Activated naive CD8-positive, alpha-beta T cell (primary cell): ENCODE results near the gene SOD2.
"Not testable (repeated sequence)": the region's sequence is repeated elsewhere in the genome, so short reads cannot be mapped to it uniquely, and the experiment has no call there.

Experiments used
- H3K27ac Mint-ChIP-seq: one replicate; pipeline ENCODE4 v1.8.0; 2021; ENCODE audit warnings: mixed read lengths
- H3K27me3 Mint-ChIP-seq: one replicate; pipeline ENCODE4 v1.8.0; 2021; ENCODE audit warnings: mixed read lengths
- H3K36me3 Mint-ChIP-seq: one replicate; pipeline ENCODE4 v1.8.0; 2021; ENCODE audit warnings: mixed read lengths
- H3K4me1 Mint-ChIP-seq: one replicate; pipeline ENCODE4 v1.8.0; 2021; ENCODE audit warnings: low read depth, mixed read lengths
- H3K4me3 Mint-ChIP-seq: one replicate; pipeline ENCODE4 v1.8.0; 2021; ENCODE audit warnings: mild to moderate bottlenecking, mixed read lengths
- H3K9me3 Mint-ChIP-seq: one replicate; pipeline ENCODE4 v1.8.0; 2021; ENCODE audit warnings: low read depth, mixed read lengths

Gene SOD2

GRCh38 chr6:159680104-159680503, 12.9 kb downstream of the SOD2 start:
- Mint-ChIP-seq H3K36me3 (peaks cover 8% of the 10 kb centered on the region), H3K4me3 (peak overlapping the region; percentile 1), H3K4me1 (peaks cover 12% of the 10 kb centered on the region), H3K27ac (peak overlapping the region; percentile 83), H3K9me3 (no peaks in the 10 kb centered on the region), H3K27me3 (no peaks in the 10 kb centered on the region)

- Mint-ChIP-seq H3K9me3 (no peaks in the 10 kb centered on the region), H3K4me1 (peaks cover 12% of the 10 kb centered on the region), H3K4me3 (peak overlapping the region; percentile 1), H3K36me3 (peaks cover 10% of the 10 kb centered on the region), H3K27ac (peak overlapping the region; percentile 83), H3K27me3 (no peaks in the 10 kb centered on the region)
Observed at GRCh38 chr6:159679091-159680077, 13.7 kb downstream of the SOD2 start.

GRCh38 chr6:159678574-159678973, 14.5 kb downstream of the SOD2 start:
- Mint-ChIP-seq H3K36me3 (peaks cover 13% of the 10 kb centered on the region), H3K27ac (peak overlapping the region; percentile 0), H3K4me3 (no peak overlapping the region), H3K4me1 (peaks cover 12% of the 10 kb centered on the region), H3K27me3 (no peaks in the 10 kb centered on the region), H3K9me3 (no peaks in the 10 kb centered on the region)

GRCh38 chr6:159677506-159678165, 15.4 kb downstream of the SOD2 start:
- no peaks in the 10 kb centered on the region for H3K9me3 Mint-ChIP-seq
- H3K4me1 Mint-ChIP-seq, result peaks cover 12% of the 10 kb centered on the region
- no peaks in the 10 kb centered on the region for H3K27me3 Mint-ChIP-seq
- no peak overlapping the region for H3K4me3 Mint-ChIP-seq
- H3K36me3 Mint-ChIP-seq, result peaks cover 18% of the 10 kb centered on the region
- no peak overlapping the region for H3K27ac Mint-ChIP-seq

GRCh38 chr6:159676890-159677505, 16.0 kb downstream of the SOD2 start:
- H3K9me3 Mint-ChIP-seq, result no peaks in the 10 kb centered on the region
- no peak overlapping the region for H3K4me3 Mint-ChIP-seq
- H3K27ac Mint-ChIP-seq, result no peak overlapping the region
- no peaks in the 10 kb centered on the region for H3K27me3 Mint-ChIP-seq
- H3K36me3 Mint-ChIP-seq, result peaks cover 20% of the 10 kb centered on the region
- peaks cover 12% of the 10 kb centered on the region for H3K4me1 Mint-ChIP-seq

- peaks cover 20% of the 10 kb centered on the region for H3K36me3 Mint-ChIP-seq
- not testable (repeated sequence) for H3K4me3 Mint-ChIP-seq, H3K9me3 Mint-ChIP-seq, H3K4me1 Mint-ChIP-seq, H3K27me3 Mint-ChIP-seq, H3K27ac Mint-ChIP-seq
Observed at GRCh38 chr6:159676236-159676635, 16.8 kb downstream of the SOD2 start.

- Mint-ChIP-seq H3K9me3 (peaks cover 4% of the 10 kb centered on the region), H3K27me3 (no peaks in the 10 kb centered on the region), H3K4me1 (no peaks in the 10 kb centered on the region), H3K27ac (no peak overlapping the region), H3K36me3 (peaks cover 30% of the 10 kb centered on the region), H3K4me3 (no peak overlapping the region)
Observed at GRCh38 chr6:159665868-159666635, 27.0 kb downstream of the SOD2 start.

- peaks cover 21% of the 10 kb centered on the region for H3K36me3 Mint-ChIP-seq
- not testable (repeated sequence) for H3K27ac Mint-ChIP-seq, H3K9me3 Mint-ChIP-seq, H3K27me3 Mint-ChIP-seq, H3K4me1 Mint-ChIP-seq, H3K4me3 Mint-ChIP-seq
Observed at GRCh38 chr6:159663368-159663889, 29.6 kb downstream of the SOD2 start.

- not testable (repeated sequence) for H3K4me3 Mint-ChIP-seq, H3K27ac Mint-ChIP-seq, H3K9me3 Mint-ChIP-seq, H3K27me3 Mint-ChIP-seq, H3K4me1 Mint-ChIP-seq
- peaks cover 23% of the 10 kb centered on the region for H3K36me3 Mint-ChIP-seq
Observed at GRCh38 chr6:159661977-159662376, 31.1 kb downstream of the SOD2 start.

GRCh38 chr6:159655409-159655988, 37.5 kb downstream of the SOD2 start:
- no peaks in the 10 kb centered on the region for H3K27me3 Mint-ChIP-seq

GRCh38 chr6:159654483-159655098, 38.5 kb downstream of the SOD2 start:
- Mint-ChIP-seq H3K4me1 (no peaks in the 10 kb centered on the region), H3K4me3 (no peak overlapping the region), H3K27ac (no peak overlapping the region), H3K36me3 (peaks cover 4% of the 10 kb centered on the region), H3K9me3 (no peaks in the 10 kb centered on the region), H3K27me3 (no peaks in the 10 kb centered on the region)

More at GRCh38 chr6:159655409-159655988, 37.5 kb downstream of the SOD2 start:
- peaks cover 5% of the 10 kb centered on the region for H3K36me3 Mint-ChIP-seq
- H3K4me1 Mint-ChIP-seq, result no peaks in the 10 kb centered on the region
- no peak overlapping the region for H3K4me3 Mint-ChIP-seq
- H3K9me3 Mint-ChIP-seq, result no peaks in the 10 kb centered on the region
- no peak overlapping the region for H3K27ac Mint-ChIP-seq

GRCh38 chr6:159650314-159650713, 42.7 kb downstream of the SOD2 start:
- H3K27ac Mint-ChIP-seq, result no peak overlapping the region
- no peak overlapping the region for H3K4me3 Mint-ChIP-seq
- H3K9me3 Mint-ChIP-seq, result no peaks in the 10 kb centered on the region
- no peaks in the 10 kb centered on the region for H3K27me3 Mint-ChIP-seq
- H3K36me3 Mint-ChIP-seq, result peaks cover 8% of the 10 kb centered on the region
- H3K4me1 Mint-ChIP-seq, result peaks cover 2% of the 10 kb centered on the region

- Mint-ChIP-seq H3K27me3 (no peaks in the 10 kb centered on the region), H3K4me1 (peaks cover 2% of the 10 kb centered on the region), H3K27ac (no peak overlapping the region), H3K9me3 (no peaks in the 10 kb centered on the region), H3K4me3 (no peak overlapping the region), H3K36me3 (peaks cover 12% of the 10 kb centered on the region)
Observed at GRCh38 chr6:159649441-159649840, 43.6 kb downstream of the SOD2 start.

GRCh38 chr6:159646733-159647132, 46.3 kb downstream of the SOD2 start:
- Mint-ChIP-seq H3K4me3 (no peak overlapping the region), H3K36me3 (peaks cover 15% of the 10 kb centered on the region), H3K27me3 (no peaks in the 10 kb centered on the region), H3K9me3 (no peaks in the 10 kb centered on the region), H3K4me1 (peaks cover 2% of the 10 kb centered on the region), H3K27ac (no peak overlapping the region)
